GM19035 (cell line): ENCODE data around the gene NREP.

Experiments used
- ATAC-seq: cut with Tn5 transposase; IDR thresholded peaks from one replicate; pipeline ENCODE4 v1.9.1; 2021; ENCODE audit not compliant: unreplicated experiment

NREP gene

DNA sequence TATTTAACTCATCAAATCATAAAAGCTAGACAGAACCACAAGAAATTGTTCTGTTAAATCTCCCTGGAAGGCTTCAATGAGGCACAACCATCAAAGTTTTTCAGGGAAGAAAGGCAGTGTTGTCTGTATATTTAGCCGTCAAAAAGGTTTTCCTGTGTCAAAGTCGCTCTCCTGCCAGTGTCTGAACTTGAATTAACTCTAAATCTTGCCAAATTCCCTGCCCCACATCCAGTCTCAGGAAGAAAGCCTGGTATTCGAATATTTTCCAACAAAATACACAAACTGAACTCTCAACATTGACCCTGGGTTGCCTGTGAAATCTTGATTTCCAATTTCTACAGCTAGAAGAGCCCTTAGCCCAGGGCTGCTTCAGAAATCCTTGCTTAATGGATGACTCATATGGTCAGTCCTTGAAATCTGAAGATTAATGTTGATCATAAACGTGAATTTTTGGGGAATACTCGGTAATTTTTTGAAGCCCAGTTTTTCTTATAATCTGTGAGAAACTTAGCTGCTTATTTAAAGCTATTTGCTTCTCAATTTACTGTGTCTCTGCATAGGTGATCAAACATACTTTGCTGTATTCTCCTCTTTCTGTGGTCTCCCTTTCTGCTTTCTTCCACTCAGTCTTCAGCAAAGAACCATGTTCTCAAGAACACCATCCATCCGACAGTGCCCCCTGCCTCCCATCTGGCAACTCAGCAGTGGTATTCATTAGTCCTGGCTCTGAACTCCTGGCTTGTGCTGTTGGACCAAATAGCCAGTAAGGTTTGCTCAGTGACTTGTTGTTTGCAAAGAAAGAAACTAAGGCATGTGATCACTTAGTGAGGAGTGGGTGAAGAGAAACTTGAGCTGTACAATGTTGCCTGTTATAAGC lies 58.9 kb downstream of the NREP start:
- ATAC-seq: no peak

DNA sequence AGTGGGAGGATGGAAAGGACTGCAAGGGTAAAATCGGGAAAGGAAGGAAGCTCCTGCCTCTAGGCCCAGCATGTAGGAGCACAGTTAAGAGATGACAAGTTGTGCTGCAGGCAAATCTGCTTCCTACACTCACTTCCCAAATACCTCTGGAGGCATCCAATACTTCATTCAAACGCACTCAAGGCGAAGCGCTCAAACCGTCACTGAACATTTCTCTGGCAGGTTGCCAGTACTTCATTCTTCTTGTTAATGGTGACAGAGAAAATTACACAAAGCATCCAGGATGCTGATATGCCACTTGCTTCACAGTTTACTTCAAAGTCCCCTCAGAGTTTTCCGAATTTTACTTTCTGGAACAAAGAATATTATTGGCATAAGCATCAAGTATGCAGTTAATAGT lies 59.8 kb downstream of the NREP start:
- ATAC-seq: no peak

DNA sequence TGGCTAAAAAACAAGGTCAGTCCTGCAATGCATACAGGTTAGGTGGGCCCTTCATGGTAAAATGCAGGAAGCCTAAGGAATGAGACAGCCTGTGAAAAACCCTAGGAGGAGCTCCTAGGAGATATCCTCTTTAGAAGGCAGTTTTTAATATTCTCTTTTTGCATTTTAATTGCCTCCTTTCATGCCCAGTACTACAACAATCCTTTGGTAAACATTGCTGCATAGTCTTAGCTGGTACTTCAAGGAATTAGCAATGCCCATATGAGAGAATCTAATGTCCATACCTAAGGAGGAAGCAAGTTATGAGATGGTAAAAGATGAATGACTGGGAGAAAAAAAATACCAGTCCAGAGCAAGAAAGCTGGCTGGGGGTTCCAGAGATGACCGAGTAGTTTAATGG lies 61.0 kb downstream of the NREP start:
- no peak for ATAC-seq

GRCh38 chr5:111694133-111694532 lies 62.9 kb downstream of the NREP start:
- ATAC-seq: no peak

- ATAC-seq: no peak
Measured at GRCh38 chr5:111691914-111692313, 65.1 kb downstream of the NREP start.

DNA sequence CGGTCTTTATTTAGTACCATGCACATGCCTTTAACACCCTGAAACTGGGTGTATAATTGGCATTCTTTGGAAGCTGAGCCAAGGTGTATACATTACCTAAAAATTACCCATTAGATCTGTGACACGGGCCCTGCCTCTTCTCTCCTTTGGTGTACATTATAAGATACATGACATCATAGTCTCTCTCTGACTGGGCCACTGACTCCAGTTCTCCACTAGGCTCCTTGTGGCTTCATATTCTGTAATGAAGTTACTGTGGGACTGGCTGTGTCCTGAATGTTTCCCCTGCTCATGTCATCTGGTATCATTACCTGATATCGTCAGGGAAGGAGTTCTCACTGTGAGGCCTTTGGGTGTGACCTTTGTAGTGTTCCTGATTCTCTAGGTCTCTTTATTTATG lies 65.5 kb downstream of the NREP start:
- no peak for ATAC-seq

GRCh38 chr5:111689357-111689935 lies 67.5 kb downstream of the NREP start:
- no peak for ATAC-seq

DNA sequence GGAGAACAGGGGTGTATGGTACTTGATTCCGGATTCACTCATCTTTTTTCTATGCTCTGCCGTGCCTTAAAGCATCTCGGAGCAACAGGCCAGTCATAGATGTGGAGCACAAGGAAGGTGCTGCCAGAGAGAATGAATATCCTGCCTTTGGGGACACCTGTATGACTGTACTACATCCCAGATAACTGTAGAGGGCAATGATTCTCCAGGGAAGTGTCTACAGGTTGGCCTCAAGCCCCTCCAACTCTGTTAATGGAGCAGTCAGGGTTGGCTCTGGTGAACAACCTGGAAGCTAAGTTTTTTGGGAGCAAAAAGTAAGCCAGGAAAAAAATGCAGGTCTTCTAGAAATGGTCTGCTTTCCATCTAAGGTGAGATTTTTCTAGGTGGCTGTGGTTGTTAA lies 71.0 kb downstream of the NREP start:
- ATAC-seq: no peak

DNA sequence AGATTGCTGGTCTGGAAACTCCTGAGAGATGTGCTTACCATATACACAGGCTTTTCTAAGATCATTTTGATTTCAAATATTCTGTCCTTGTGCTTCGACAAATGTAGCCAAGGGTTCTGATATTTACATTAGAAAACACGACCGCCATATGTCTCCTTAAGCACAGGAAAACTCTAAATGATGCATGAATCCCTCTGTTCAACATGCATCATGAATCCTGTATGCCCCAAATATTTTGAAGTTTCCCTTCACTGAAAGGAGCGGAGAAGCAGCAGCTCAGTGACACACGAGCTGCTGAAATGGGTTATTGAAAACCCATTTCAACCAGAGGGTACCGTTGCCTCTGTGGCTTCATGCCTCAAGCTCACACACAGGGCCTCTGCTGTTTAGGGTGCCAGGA lies 74.4 kb downstream of the NREP start:
- ATAC-seq: no peak

GRCh38 chr5:111682121-111682520 lies 74.9 kb downstream of the NREP start:
- ATAC-seq: no peak

GRCh38 chr5:111681414-111682120 lies 75.4 kb downstream of the NREP start:
- ATAC-seq: no peak

DNA sequence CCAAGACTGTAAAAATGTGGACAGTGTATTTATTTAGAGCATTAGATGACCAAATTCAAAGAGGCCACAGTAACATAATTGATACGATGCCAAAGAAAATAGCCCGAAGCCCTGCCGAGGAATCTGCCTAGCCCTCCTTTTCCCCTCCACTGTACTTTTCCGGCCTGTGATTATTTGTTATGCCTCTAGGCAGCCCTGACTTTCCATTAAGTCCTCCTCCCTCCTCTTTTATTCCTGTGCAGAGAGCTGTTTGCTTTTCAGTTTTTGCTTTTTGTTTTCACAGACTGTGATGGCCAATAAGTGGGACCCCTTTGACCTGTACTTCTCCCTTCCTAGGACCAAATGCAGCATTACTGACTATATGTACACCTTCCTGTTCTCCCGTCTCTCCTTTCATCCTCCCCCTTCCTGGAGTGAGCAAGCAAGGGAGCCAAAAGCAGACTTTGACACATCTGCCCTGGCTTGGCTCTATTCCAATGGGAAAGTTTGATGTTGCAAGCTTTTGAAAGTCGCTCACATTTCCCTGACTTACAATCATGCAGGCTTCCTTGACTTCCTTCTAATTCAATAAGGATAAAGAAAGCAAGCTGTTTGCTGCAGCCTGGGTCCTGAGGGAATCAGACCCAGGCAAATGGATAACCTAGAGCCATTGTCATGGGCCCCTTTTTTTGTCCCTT lies 76.1 kb downstream of the NREP start:
- no peak for ATAC-seq

DNA sequence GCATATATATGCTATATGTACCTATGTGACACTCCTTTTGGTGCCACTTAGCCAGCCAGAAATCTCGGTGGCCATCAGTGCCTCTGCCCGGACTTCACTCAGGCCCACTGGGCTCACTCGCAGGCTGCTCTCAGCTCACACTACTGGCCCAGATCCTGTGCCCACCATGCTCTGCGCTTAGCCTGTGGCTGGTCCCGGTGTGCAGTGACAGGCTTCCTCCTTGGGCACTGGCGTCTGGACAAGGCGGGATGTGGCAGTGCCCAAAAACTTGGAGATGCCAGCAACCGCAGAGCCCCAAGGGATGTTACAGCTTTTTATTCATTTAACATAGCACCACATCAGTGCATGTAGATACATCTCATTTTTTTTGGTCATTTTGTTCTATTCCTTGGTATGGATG lies 77.4 kb downstream of the NREP start:
- no peak for ATAC-seq
